HepG2 (cell line): Measurements from ENCODE around the gene GAREM1. TPM values are rescaled to one million over a fixed set of nuclear protein-coding genes. Genes with fewer than 3 reads are reported as not detected.

Experiments
- polyA plus RNA-seq, 8 experiments: library from polyadenylated mRNA; depleted of rRNA in 3 of 8; stranded (reverse) in 7 of 8; unstranded in 1 of 8; fragments of >200 nt; fragmentation: Illumina TruSeq in 4 of 8; extraction: Trizol in 4 of 8; gene quantifications; 2 replicates each; pipeline versions ENCODE4 v1.2.1 to v1.2.3, GENCODE V29; 2011 to 2016; ENCODE audit warnings: low read depth in 4 of 8, missing spikeins in 1 of 8, mixed read lengths in 1 of 8; ENCODE audit not compliant: insufficient read depth in 1 of 8
- total RNA-seq, 5 experiments: library from RNA; depleted of rRNA; stranded (reverse); fragments of >200 nt; fragmentation: Illumina TruSeq; extraction: Trizol; gene quantifications; 2 replicates each; pipeline ENCODE4 v1.2.3, GENCODE V29; 2016; ENCODE audit warnings: low read depth in 1 of 5
- TF ChIP-seq, protein P1 (sequence below), 2 experiments: fragments of 450-650 bp in 1 of 2; sonication (generic) in 1 of 2; formaldehyde crosslinking in 1 of 2; IDR thresholded peaks; 2 replicates each; pipeline versions ENCODE4 v1.6.1 to v1.8.0; 2016 to 2022; ENCODE audit warnings: antibody characterized with exemption in 1 of 2, mild to moderate bottlenecking in 1 of 2, missing genetic modification reagents in 1 of 2
- TF ChIP-seq, protein P2 (sequence below): sonication (generic); formaldehyde crosslinking; IDR thresholded peaks from 2 replicates; pipeline ENCODE4 v1.9.0; 2021; ENCODE audit warnings: missing genetic modification reagents, borderline replicate concordance
- TF ChIP-seq, protein P3 (sequence below): sonication (generic); formaldehyde crosslinking; IDR thresholded peaks from 2 replicates; pipeline ENCODE4 v1.5.0; 2020; ENCODE audit warnings: mild to moderate bottlenecking, missing genetic modification reagents, borderline replicate concordance

Gene GAREM1
- total and polyA plus RNA-seq, 2 of the 13 experiments (the other 11 are each of a cell fraction or from before 2014, with no cell fraction given), result 2.5 to 2.9 TPM

DNA sequence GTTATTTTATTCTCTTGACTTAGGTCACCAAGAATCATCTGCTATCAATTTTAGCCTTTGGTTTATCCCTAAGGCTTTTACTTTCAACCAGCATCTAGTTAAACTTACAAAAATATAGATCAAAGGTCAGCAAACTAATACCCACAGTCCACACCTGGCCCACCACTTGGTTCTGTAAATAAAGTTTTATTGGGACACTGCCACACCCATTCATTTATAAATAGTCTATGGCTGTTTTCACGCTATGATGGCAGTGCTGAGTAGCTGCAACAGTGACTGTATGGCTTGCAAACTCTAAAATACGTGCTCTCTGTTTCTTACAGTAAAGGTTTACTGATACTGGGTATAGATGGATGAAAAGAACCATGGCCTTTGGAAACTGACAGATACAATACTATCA is 173.8 kb downstream of the GAREM1 start (continued):
- TF ChIP-seq, protein P1, sequence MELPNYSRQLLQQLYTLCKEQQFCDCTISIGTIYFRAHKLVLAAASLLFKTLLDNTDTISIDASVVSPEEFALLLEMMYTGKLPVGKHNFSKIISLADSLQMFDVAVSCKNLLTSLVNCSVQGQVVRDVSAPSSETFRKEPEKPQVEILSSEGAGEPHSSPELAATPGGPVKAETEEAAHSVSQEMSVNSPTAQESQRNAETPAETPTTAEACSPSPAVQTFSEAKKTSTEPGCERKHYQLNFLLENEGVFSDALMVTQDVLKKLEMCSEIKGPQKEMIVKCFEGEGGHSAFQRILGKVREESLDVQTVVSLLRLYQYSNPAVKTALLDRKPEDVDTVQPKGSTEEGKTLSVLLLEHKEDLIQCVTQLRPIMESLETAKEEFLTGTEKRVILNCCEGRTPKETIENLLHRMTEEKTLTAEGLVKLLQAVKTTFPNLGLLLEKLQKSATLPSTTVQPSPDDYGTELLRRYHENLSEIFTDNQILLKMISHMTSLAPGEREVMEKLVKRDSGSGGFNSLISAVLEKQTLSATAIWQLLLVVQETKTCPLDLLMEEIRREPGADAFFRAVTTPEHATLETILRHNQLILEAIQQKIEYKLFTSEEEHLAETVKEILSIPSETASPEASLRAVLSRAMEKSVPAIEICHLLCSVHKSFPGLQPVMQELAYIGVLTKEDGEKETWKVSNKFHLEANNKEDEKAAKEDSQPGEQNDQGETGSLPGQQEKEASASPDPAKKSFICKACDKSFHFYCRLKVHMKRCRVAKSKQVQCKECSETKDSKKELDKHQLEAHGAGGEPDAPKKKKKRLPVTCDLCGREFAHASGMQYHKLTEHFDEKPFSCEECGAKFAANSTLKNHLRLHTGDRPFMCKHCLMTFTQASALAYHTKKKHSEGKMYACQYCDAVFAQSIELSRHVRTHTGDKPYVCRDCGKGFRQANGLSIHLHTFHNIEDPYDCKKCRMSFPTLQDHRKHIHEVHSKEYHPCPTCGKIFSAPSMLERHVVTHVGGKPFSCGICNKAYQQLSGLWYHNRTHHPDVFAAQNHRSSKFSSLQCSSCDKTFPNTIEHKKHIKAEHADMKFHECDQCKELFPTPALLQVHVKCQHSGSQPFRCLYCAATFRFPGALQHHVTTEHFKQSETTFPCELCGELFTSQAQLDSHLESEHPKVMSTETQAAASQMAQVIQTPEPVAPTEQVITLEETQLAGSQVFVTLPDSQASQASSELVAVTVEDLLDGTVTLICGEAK (IDR thresholded peaks at IDR 0.05), result no peak
- TF ChIP-seq, protein P1 (CRISPR knock-in tag; IDR thresholded peaks at IDR 0.05), result peak; percentile 71; the same call in 1 of the 2 replicates
- TF ChIP-seq, protein P2, sequence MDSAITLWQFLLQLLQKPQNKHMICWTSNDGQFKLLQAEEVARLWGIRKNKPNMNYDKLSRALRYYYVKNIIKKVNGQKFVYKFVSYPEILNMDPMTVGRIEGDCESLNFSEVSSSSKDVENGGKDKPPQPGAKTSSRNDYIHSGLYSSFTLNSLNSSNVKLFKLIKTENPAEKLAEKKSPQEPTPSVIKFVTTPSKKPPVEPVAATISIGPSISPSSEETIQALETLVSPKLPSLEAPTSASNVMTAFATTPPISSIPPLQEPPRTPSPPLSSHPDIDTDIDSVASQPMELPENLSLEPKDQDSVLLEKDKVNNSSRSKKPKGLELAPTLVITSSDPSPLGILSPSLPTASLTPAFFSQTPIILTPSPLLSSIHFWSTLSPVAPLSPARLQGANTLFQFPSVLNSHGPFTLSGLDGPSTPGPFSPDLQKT (CRISPR knock-in tag), result no peak
- TF ChIP-seq, protein P3, sequence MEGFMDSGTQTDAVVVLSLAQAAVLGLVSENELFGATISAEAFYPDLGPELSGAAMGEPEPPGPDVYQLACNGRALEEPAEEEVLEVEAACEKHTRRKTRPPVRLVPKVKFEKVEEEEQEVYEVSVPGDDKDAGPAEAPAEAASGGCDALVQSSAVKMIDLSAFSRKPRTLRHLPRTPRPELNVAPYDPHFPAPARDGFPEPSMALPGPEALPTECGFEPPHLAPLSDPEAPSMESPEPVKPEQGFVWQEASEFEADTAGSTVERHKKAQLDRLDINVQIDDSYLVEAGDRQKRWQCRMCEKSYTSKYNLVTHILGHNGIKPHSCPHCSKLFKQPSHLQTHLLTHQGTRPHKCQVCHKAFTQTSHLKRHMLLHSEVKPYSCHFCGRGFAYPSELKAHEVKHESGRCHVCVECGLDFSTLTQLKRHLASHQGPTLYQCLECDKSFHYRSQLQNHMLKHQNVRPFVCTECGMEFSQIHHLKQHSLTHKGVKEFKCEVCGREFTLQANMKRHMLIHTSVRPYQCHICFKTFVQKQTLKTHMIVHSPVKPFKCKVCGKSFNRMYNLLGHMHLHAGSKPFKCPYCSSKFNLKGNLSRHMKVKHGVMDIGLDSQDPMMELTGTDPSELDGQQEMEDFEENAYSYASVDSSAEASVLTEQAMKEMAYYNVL (CRISPR knock-in tag), result no peak
